ENCODE measurements around the gene ATP5PO. TPM values are rescaled to one million over a fixed set of nuclear protein-coding genes. Genes with fewer than 3 reads are reported as not detected.

Gene ATP5PO
- total RNA-seq, 1 experiment from 2014 or later = 264 TPM

- no peak for TF ChIP-seq MLX (CRISPR knock-in tag; IDR thresholded peaks at IDR 0.05)
- TF ChIP-seq ZMAT4 (CRISPR knock-in tag; IDR thresholded peaks at IDR 0.05) = no peak
- TF ChIP-seq RORB (CRISPR knock-in tag; IDR thresholded peaks at IDR 0.05) = no peak
- no peak for TF ChIP-seq CDX4 (CRISPR knock-in tag; IDR thresholded peaks at IDR 0.05; ENCODE audit: borderline replicate concordance)
- TF ChIP-seq IRF2 (CRISPR knock-in tag; IDR thresholded peaks at IDR 0.05; ENCODE audit: borderline replicate concordance, low read depth) = no peak
- no peak for TF ChIP-seq JUN (CRISPR knock-in tag; IDR thresholded peaks at IDR 0.05)
- no peak for TF ChIP-seq ZNF317 (CRISPR knock-in tag; IDR thresholded peaks at IDR 0.05; ENCODE audit: borderline replicate concordance, low read depth)
- no peak for TF ChIP-seq ATF2 (CRISPR knock-in tag; IDR thresholded peaks at IDR 0.05; ENCODE audit: borderline replicate concordance, low read depth)
- no peak for TF ChIP-seq ZNF263 (CRISPR knock-in tag; IDR thresholded peaks at IDR 0.05; ENCODE audit: low read depth)
- TF ChIP-seq ZBTB43 (CRISPR knock-in tag; IDR thresholded peaks at IDR 0.05) = no peak
- no peak overlapping the region for H3K27ac Mint-ChIP-seq
- H3K4me1 Mint-ChIP-seq = peaks cover 21% of the 10 kb centered on the region
- ATAC-seq (no peak), DNase-seq (ENCODE audit: low spot score) (no peak)
- no peaks in the 10 kb centered on the region; the same call in 1 of the 2 replicates for H3K27me3 Mint-ChIP-seq (ENCODE audit: low read depth)
- H3K4me3 Mint-ChIP-seq = no peak overlapping the region
- H3K9me3 Mint-ChIP-seq = no peaks in the 10 kb centered on the region
- CTCF ChIA-PET = interaction anchor here (0.7 kb wide), 1 partner anchor 1788 kb away, joined by 3 read pairs; no protein-coding TSS in a partner anchor
- no peaks in the 10 kb centered on the region for H3K36me3 Mint-ChIP-seq
- POLR2A ChIA-PET = no interaction called here
Measured at GRCh38 chr21:33860332-33860879, 55.2 kb downstream of the ATP5PO start.

- ChIA-PET POLR2A (no interaction called here), CTCF (interaction anchor here (1.6 kb wide), 1 partner anchor 42 kb away, joined by 4 read pairs; no protein-coding TSS in a partner anchor)
- DNase-seq (ENCODE audit: low spot score) (no peak), ATAC-seq (no peak)
- Mint-ChIP-seq H3K9me3 (no peaks in the 10 kb centered on the region), H3K27ac (no peak overlapping the region), H3K4me1 (peaks cover 21% of the 10 kb centered on the region), H3K4me3 (no peak overlapping the region), H3K36me3 (no peaks in the 10 kb centered on the region), H3K27me3 (ENCODE audit: low read depth) (no peaks in the 10 kb centered on the region)
- no peak for TF ChIP-seq ZNF263 (CRISPR knock-in tag; IDR thresholded peaks at IDR 0.05; ENCODE audit: low read depth)
- TF ChIP-seq PRDM15 (CRISPR knock-in tag; IDR thresholded peaks at IDR 0.05) = no peak
- TF ChIP-seq AR (CRISPR knock-in tag; IDR thresholded peaks at IDR 0.05) = no peak
- no peak for TF ChIP-seq NFE2L1 (CRISPR knock-in tag; IDR thresholded peaks at IDR 0.05)
Measured at GRCh38 chr21:33859373-33860102, 56.1 kb downstream of the ATP5PO start.

All from WTC11 (cell line).